Panc1 (cell line): Measurements from ENCODE around the gene RNU2-63P.

ENCODE experiments used
- CTCF ChIP-seq: fragments of 450-650 bp; IDR thresholded peaks from 2 replicates; pipeline ENCODE4 v1.5.1; 2017; ENCODE audit warnings: mild to moderate bottlenecking
- POLR2AphosphoS5 ChIP-seq: IDR thresholded peaks from 2 replicates; pipeline ENCODE4 v1.6.1; 2012; ENCODE audit warnings: mild to moderate bottlenecking, low read depth, low read length, moderate library complexity
- REST ChIP-seq, 2 experiments: IDR thresholded peaks; 2 replicates each; pipeline ENCODE4 v1.6.1; 2011 to 2012; ENCODE audit warnings: low read depth in 2 of 2, control low read depth in 1 of 2, low read length in 1 of 2, mild to moderate bottlenecking in 1 of 2, moderate library complexity in 1 of 2; ENCODE audit not compliant: insufficient read depth in 1 of 2

GRCh38 chr2:88051792-88052191 lies 35.4 kb upstream of the RNU2-63P start:
- TF ChIP-seq CTCF (no peak), POLR2AphosphoS5 (no peak; the same call in 1 of the 2 replicates), REST (IDR thresholded peaks at IDR 0.05; ENCODE audit: insufficient read depth in 1 of 2, low read depth in 2 of 2, low read length in 1 of 2) (no peak)
